GM18907 (cell line): ENCODE measurements around the gene ATP5PF.
"Not testable (repeated sequence)": the region's sequence is repeated elsewhere in the genome, so short reads cannot be mapped to it uniquely, and the experiment has no call there.

Experiments
- ATAC-seq: cut with Tn5 transposase; IDR thresholded peaks from one replicate; pipeline ENCODE4 v1.9.1; 2021; ENCODE audit warnings: mild to moderate bottlenecking, moderate library complexity; ENCODE audit not compliant: unreplicated experiment

The ATP5PF gene

DNA sequence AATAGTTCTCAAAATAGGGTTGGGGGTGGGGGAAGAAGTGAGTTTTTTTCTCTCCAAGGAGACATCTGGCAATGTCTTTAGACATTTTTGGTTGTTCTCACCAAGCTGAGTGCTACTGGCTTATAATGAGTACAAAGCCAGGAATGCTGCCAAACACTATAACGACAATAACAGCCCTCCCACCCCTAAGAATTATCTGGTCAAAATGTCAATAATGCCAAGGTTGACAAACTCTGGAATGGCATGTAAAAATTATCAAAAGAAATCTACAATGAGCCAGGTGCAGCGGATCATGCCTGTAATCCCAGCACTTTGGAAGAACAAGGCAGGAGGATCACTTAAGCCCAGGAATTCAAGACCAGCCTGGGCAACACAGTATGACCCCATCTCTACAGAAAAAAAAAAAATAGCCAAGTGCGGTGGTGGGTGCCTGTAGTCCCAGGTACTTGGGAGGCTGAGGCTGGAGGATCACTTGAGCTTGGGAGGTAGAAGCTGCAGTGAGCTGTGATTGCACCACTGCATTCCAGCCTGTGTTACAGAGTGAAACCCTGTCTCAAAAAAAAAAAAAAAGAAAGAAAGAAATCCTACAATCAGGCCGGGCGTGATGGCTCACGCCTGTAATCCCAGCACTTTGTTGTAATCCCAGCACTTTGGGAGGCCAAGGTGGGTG is 2.5 kb downstream of the ATP5PF start:
- no peak for ATAC-seq

- no peak for ATAC-seq
Measured at GRCh38 chr21:25722631-25723030, 12.1 kb downstream of the ATP5PF start.

GRCh38 chr21:25721987-25722386 is 12.7 kb downstream of the ATP5PF start:
- ATAC-seq: no peak

DNA sequence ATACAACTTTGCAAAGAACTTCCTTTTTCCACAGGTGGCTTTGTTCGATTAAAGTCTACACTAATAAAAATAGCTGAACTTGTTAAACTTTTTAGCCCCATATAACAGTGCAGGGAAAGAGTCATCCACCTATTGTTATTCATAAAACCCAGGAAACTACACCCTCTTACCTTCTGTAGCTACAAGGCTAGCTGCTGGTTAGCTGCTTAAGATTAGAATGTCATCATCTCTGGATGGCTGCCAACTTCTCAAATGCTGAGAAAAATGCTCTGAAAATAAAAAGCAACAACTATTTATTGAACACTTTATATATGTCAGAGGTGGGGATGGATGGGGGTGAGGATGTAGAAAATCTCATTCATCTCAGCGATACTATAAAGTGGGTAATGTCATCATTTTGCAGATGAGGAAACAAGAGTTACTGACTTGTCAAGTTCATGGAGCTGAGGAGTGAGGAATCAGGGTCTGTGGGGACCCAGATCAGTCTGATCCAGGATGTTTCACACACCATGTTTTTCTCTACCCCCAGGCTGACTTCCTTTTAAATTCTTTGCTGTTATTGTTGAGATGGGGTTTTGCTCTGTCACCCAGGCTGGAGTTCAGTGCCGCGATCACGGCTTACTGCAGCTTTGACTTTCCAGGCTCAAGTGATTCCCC is 17.1 kb downstream of the ATP5PF start:
- ATAC-seq: no peak

- not testable (repeated sequence) for ATAC-seq
Measured at GRCh38 chr21:25714066-25714465, 20.6 kb downstream of the ATP5PF start.

GRCh38 chr21:25710550-25710949 is 24.2 kb downstream of the ATP5PF start:
- no peak for ATAC-seq

DNA sequence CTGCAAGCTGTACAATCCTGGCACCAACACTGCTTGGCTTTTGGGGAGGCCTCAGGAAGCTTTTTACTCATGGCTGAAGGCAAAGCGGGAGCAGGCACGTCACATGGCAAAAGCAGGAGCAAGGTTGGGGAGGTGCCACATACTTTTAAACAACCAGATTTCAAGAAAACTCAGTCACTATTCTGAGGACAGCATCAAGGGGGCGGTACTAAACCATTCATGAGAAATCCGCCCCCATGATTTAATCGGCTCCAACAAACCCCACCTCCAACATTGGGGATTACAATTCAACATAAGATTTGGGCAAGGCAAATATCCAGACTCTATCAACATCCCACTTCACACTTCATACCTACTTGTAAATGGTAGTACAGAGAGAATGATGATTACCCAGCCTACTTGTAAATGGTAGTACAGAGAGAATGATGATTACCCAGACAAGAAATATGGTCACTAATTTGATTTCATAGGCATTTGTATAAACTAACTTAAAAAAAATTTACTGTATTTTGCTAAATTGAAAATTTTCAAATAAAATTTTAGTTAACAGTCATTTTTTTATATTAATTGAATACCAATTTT is 24.9 kb downstream of the ATP5PF start:
- no peak for ATAC-seq

DNA sequence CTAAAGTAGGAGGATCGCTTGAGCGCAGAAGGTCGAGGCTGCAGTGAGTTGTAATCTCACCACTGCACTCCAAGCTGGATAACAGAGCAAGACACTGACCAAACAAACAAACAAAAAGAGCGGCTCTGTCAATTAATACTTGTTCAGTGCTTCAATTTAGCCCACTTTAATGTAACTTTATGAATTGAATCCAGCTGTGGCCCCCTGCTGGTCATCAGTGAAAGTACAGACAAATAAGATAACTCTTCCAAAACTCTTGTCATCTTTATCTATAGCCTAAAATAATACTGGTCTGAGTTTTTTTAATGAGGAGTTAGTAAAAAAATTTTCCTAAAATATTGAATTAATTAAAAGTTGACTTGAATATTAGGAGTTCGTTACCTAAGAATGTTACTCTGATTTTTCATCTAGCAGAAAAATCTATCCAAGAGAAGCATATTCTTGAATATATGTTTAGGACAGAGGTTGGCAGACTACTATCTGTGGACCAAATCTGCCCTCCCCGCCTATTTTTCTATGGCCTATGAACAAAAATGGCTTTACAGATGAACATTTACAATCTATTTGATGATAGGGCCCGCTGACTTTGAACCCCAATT is 26.1 kb downstream of the ATP5PF start:
- ATAC-seq: peak; percentile 52

DNA sequence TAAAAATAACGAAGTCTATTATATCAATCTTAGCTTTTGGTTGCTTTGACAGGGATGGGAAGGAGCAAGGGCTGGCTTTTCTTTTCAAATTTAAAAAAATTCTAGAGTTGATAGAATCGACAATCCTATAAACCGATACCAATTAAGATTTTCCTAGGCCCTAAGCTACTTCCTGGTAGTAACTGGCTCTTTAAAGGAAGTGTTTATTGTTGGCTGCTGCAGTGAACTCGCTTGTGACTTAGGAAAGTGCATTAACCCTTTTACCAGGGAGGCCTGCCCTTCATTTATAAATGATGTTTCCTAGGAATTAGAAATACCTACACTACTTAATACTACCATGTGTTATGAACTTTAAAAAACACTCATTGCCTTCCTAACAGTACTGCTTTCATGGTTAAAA is 33.2 kb downstream of the ATP5PF start:
- no peak for ATAC-seq

- ATAC-seq: no peak
Measured at GRCh38 chr21:25700741-25701140, 34.0 kb downstream of the ATP5PF start.

DNA sequence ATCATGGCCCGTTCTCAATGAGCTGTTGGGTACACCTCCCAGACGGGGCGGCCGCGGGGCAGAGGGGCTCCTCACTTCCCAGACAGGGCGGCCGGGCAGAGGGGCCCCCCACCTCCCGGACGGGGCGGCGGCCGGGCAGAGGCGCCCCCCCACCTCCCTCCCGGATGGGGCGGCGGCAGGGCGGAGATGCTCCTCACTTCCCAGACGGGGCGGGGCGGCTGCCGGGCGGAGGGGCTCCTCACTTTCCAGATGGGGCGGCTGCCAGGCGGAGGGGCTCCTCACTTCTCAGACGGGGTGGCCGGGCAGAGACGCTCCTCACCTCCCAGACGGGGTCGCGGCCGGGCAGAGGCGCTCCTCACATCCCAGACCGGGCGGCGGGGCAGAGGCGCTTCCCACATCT is 39.2 kb downstream of the ATP5PF start:
- not testable (repeated sequence) for ATAC-seq

GRCh38 chr21:25691976-25692375 is 42.7 kb downstream of the ATP5PF start:
- no peak for ATAC-seq

DNA sequence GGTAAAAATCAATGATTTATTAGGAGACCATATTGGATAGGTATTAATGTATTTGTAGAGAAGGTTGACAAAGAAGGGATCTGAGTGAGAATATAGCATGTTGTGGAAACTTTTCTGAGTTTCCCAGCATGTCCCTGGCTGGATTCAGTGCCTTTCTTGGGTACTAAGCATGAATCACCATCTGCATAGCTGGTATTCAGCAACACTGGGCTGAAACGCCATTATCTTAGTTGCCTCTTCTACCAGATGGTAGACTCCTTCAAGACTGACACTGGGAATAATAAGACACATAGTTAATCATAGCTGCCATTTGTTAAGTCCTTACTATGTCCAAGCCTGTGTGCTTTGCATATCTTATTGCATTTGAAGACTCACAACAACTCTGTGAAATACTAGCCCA is 45.5 kb downstream of the ATP5PF start:
- ATAC-seq: no peak

DNA sequence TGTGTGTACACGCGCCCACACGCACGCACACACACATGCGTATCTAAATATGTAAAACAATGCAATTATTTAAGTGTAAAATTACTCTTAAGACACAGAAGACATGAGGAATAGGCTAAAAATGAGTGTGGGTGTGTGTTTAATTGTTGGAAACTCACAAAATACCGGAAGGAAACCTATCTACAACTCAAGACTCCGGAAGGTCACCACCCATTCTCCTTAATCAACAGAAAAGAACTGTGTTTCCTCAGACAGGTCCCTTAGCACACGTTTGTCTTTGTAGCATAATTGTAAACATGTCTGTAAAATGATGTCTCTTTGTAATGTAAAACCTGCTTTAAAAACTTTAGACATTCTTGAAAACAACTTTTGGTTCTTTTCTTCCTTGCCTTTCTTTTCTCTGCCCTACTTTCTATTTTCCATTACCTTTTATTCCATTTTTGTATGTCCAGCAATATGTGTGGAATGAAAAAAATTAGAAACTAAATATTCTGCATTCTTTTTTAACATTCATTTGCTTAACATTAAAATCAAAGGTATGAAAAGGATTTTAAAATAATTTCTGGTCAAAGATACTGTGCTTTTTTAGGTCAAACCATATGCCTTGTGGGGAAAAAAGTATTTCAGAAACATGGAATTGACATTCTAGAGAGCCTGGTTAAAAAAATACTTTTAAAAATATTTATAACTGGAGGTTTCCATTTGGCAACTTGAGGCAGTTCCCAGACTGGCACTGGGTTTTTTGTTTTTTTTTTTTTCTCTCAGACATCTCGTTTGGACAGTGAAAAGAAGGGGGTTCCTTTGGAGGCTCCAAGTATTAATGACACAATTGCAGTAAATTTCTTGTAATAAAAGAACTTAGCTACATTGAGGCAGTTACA is 46.2 kb downstream of the ATP5PF start:
- no peak for ATAC-seq

GRCh38 chr21:25687787-25688186 is 46.9 kb downstream of the ATP5PF start:
- ATAC-seq: no peak

- no peak for ATAC-seq
Measured at GRCh38 chr21:25682382-25682781, 52.3 kb downstream of the ATP5PF start.

DNA sequence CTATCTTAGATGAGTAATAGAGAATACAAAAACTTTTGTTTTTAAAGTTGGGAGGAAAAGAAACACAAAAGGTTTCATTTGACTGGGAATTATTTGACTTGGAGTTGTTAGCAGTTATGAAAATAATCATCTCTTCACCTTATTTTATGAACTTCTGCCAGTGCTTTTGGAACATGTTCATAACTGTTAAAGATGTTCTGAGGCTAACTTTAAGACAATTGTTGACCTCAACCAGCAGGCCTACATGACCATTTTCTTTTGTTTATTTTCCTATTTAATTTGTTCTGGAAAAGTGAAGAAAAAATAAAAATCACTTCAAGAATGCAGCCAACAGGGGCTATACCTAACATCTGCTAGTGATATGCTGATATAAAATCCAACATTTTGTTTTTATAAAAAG is 58.3 kb downstream of the ATP5PF start:
- no peak for ATAC-seq
